DND-41 (cell line): ENCODE measurements around the gene AOC2.

Experiments used
- EZH2 ChIP-seq: IDR thresholded peaks from 3 replicates; pipeline ENCODE4 v1.6.1; 2012; ENCODE audit warnings: borderline replicate concordance, low read depth, mild to moderate bottlenecking, moderate library complexity, low read length, inconsistent platforms; ENCODE audit not compliant: severe bottlenecking
- TF ChIP-seq, protein P1 (sequence below): IDR thresholded peaks from 2 replicates; pipeline ENCODE4 v1.5.1; 2012; ENCODE audit warnings: borderline replicate concordance, low read length, moderate library complexity, mild to moderate bottlenecking; ENCODE audit not compliant: poor library complexity, severe bottlenecking; ENCODE audit errors: extremely low read depth

DNA sequence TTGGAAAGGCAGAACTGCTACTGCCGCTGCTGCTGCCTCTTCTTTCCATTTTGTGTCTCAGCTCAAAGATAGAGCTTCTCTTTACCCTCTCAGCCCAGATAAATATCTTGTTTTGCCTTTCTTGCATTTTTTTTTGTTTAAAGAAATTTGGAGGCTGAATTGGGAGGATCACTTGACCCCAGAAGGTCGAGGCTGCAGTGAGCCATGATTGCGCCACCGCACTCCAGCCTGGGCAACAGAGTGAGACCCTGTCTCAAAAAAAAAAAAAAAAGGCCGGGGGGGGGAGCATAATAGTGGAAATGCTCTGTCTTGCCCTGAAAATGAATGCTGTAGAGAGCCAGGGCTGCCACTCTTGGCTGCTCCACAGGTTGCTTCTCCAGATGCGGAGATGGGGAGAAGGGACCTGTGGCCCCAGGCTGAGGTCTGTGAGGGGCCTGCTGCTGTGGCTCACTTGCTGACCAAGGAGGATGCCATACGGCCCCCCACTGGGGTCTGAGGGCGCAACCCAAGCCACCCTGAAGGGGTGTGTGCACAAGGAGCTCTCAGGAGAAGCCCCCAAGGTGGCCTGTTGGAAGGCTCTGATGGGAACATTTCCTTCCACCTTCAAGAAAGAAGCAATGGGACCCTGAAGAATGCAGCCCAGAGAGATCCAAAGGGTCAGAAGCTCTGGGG, 34.7 kb downstream of the AOC2 start:
- TF ChIP-seq, protein P1, sequence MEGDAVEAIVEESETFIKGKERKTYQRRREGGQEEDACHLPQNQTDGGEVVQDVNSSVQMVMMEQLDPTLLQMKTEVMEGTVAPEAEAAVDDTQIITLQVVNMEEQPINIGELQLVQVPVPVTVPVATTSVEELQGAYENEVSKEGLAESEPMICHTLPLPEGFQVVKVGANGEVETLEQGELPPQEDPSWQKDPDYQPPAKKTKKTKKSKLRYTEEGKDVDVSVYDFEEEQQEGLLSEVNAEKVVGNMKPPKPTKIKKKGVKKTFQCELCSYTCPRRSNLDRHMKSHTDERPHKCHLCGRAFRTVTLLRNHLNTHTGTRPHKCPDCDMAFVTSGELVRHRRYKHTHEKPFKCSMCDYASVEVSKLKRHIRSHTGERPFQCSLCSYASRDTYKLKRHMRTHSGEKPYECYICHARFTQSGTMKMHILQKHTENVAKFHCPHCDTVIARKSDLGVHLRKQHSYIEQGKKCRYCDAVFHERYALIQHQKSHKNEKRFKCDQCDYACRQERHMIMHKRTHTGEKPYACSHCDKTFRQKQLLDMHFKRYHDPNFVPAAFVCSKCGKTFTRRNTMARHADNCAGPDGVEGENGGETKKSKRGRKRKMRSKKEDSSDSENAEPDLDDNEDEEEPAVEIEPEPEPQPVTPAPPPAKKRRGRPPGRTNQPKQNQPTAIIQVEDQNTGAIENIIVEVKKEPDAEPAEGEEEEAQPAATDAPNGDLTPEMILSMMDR: no peak
- no peak for TF ChIP-seq EZH2
